ENCODE data around the gene MACF1. TPM values are rescaled to one million over a fixed set of nuclear protein-coding genes. Genes with fewer than 3 reads are reported as not detected.

Gene MACF1
- total and polyA plus RNA-seq, 2 of the 13 experiments (the other 11 are each of a cell fraction or from before 2014, with no cell fraction given): 36.7 to 65.4 TPM

- TF ChIP-seq REL (CRISPR knock-in tag; conservative IDR thresholded peaks at IDR 0.05): no peak
- TF ChIP-seq XBP1 (CRISPR knock-in tag; IDR thresholded peaks at IDR 0.05): no peak
- TF ChIP-seq, protein P1, sequence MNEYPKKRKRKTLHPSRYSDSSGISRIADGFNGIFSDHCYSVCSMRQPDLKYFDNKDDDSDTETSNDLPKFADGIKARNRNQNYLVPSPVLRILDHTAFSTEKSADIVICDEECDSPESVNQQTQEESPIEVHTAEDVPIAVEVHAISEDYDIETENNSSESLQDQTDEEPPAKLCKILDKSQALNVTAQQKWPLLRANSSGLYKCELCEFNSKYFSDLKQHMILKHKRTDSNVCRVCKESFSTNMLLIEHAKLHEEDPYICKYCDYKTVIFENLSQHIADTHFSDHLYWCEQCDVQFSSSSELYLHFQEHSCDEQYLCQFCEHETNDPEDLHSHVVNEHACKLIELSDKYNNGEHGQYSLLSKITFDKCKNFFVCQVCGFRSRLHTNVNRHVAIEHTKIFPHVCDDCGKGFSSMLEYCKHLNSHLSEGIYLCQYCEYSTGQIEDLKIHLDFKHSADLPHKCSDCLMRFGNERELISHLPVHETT (CRISPR knock-in tag; conservative IDR thresholded peaks at IDR 0.05): no peak
- no peak for TF ChIP-seq JDP2 (CRISPR knock-in tag; IDR thresholded peaks at IDR 0.05; ENCODE audit: borderline replicate concordance)
- no peak for TF ChIP-seq FOXA1 (IDR thresholded peaks at IDR 0.05)
- TF ChIP-seq FOXA1 (CRISPR knock-in tag; IDR thresholded peaks at IDR 0.05): no peak
- TF ChIP-seq CEBPB (IDR thresholded peaks at IDR 0.05; ENCODE audit: borderline replicate concordance, low read depth, low read length): no peak
- TF ChIP-seq ZNF451 (CRISPR knock-in tag; IDR thresholded peaks at IDR 0.05): no peak
- TF ChIP-seq ARID3A (IDR thresholded peaks at IDR 0.05; ENCODE audit: low read depth, low read length): peak; percentile 44
- TF ChIP-seq STAG1 (CRISPR knock-in tag; IDR thresholded peaks at IDR 0.05): no peak
- no peak for TF ChIP-seq RBFOX2 (IDR thresholded peaks at IDR 0.05; ENCODE audit: low read depth, low read length)
- TF ChIP-seq KLF13 (CRISPR knock-in tag; IDR thresholded peaks at IDR 0.05): no peak
- TF ChIP-seq ZFP91 (CRISPR knock-in tag; IDR thresholded peaks at IDR 0.05; ENCODE audit: borderline replicate concordance): no peak
- peak; percentile 49 for TF ChIP-seq FOSL2 (CRISPR knock-in tag; IDR thresholded peaks at IDR 0.05)
- no peak for TF ChIP-seq HMGXB4 (CRISPR knock-in tag; IDR thresholded peaks at IDR 0.05; ENCODE audit: borderline replicate concordance in 1 of 2, low read depth in 1 of 2)
- no peak for TF ChIP-seq SP5 (CRISPR knock-in tag; IDR thresholded peaks at IDR 0.05; ENCODE audit: borderline replicate concordance, low read depth)
- peak; percentile 90 for TF ChIP-seq ZNF652 (CRISPR knock-in tag; IDR thresholded peaks at IDR 0.05; ENCODE audit: borderline replicate concordance, low read depth)
- 0 out of 4 replicates have a peak, but pooled peaks of 1 of the 2 experiments have one; percentile 16 for TF ChIP-seq NR2F1 (CRISPR knock-in tag; IDR thresholded peaks at IDR 0.05)
- TF ChIP-seq TEAD3 (CRISPR knock-in tag; optimal IDR thresholded peaks at IDR 0.05; ENCODE audit: borderline replicate concordance): peak; percentile 87
- no peak for TF ChIP-seq ZSCAN25 (CRISPR knock-in tag; IDR thresholded peaks at IDR 0.05)
- TF ChIP-seq ZNF737 (CRISPR knock-in tag; IDR thresholded peaks at IDR 0.05; ENCODE audit: borderline replicate concordance): no peak
- TF ChIP-seq PAF1 (CRISPR knock-in tag; IDR thresholded peaks at IDR 0.05): no peak
- no peak for TF ChIP-seq FOXP1 (IDR thresholded peaks at IDR 0.05)
- 0 out of 2 replicates have a peak, but pooled peaks have one; percentile 17 for TF ChIP-seq FOXP1 (CRISPR knock-in tag; IDR thresholded peaks at IDR 0.05)
- TF ChIP-seq ZNF749 (CRISPR knock-in tag; IDR thresholded peaks at IDR 0.05; ENCODE audit: borderline replicate concordance): no peak
Measured at GRCh38 chr1:39178541-39179431, 25.7 kb upstream of the MACF1 start (continued).

Measured in HepG2 (cell line).